Gastrocnemius medialis (tissue), 4 donors: Measurements from ENCODE around the gene VNN1.

Experiments used
- CTCF ChIP-seq, 5 experiments: fragments of 450-650 bp in 3 of 5; fragments of 200-600 bp in 2 of 5; sonication (generic) in 2 of 5; IDR thresholded peaks in 4 of 5; conservative IDR thresholded peaks in 1 of 5; 1 replicate in 4 of 5; 2 replicates in 1 of 5; pipeline ENCODE4 v1.5.1; 2016 to 2019; ENCODE audit warnings: antibody characterized with exemption in 5 of 5, mild to moderate bottlenecking in 3 of 5, moderate library complexity in 3 of 5
- POLR2A ChIP-seq, 2 donors: fragments of 450-650 bp; IDR thresholded peaks; one replicate each; pipeline ENCODE4 v1.6.1; 2017; ENCODE audit warnings: antibody characterized with exemption in 2 of 2, mild to moderate bottlenecking in 2 of 2, moderate library complexity in 2 of 2

GRCh38 chr6:132719736-132720448 lies 6.0 kb upstream of the VNN1 start:
- TF ChIP-seq CTCF (IDR thresholded peaks at IDR 0.05 in 4 of 5, conservative IDR thresholded peaks at IDR 0.05 in 1 of 5) (no peak), POLR2A (IDR thresholded peaks at IDR 0.05) (no peak)
